HG02759 (cell line): ENCODE measurements around the gene ZMIZ2.
"Not testable (repeated sequence)": the region's sequence is repeated elsewhere in the genome, so short reads cannot be mapped to it uniquely, and the experiment has no call there.

Source experiments
- ATAC-seq: cut with Tn5 transposase; IDR thresholded peaks from one replicate; pipeline ENCODE4 v1.9.1; 2021; ENCODE audit warnings: mild to moderate bottlenecking, moderate library complexity; ENCODE audit not compliant: unreplicated experiment

ZMIZ2 gene

DNA sequence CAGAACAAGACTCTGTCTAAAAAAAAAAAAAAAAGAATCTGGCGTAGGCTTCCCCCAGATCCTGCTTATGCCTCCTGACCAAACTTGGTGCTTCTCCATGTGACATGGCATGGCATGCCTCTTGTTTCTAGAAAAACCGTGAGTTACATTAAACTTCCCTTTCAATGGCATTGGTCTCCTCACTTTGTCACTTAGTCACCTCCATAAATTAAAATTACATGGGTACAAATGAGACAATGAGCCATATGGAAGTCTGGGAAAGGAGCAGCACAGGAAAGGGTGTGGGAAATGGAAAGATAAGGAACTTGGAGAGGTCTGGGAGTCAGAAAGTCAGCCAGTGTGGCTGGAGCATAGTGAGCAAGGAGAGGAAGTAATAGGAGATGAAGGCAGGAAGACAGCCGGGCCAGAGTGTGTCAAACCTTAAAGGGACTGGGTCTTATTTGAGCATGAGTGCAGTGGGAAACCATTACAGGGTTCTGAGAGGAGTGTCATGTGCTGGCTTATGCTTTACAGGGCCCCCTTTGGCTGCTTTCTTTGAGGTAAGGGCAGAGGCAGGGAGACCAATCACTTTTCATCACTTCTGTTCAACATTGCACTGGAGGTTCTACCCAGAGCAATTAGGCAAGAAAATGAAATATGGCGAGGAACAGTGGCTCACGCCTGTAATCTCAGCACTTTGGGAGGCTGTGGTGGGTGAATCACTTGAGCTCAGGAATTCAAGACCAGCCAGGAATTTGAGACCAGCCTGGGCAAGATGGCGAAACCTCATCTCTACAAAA, 21.3 kb upstream of the ZMIZ2 start:
- ATAC-seq = no peak

DNA sequence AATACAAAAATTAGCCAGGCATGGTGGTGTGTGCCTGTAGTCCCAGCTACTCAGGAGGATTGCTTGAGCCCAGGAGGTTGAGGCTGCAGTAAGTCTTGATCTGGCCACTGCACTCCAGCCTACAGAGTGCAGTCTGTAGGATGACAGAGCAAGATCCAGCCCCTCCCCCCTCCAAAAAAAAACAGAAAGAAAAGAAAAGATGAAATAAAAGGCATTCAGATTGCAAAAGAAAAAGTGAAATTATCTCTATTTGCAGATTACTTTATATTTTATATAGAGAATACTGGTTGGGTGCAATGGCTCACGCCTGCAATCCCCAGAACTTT, 20.7 kb upstream of the ZMIZ2 start:
- no peak for ATAC-seq

DNA sequence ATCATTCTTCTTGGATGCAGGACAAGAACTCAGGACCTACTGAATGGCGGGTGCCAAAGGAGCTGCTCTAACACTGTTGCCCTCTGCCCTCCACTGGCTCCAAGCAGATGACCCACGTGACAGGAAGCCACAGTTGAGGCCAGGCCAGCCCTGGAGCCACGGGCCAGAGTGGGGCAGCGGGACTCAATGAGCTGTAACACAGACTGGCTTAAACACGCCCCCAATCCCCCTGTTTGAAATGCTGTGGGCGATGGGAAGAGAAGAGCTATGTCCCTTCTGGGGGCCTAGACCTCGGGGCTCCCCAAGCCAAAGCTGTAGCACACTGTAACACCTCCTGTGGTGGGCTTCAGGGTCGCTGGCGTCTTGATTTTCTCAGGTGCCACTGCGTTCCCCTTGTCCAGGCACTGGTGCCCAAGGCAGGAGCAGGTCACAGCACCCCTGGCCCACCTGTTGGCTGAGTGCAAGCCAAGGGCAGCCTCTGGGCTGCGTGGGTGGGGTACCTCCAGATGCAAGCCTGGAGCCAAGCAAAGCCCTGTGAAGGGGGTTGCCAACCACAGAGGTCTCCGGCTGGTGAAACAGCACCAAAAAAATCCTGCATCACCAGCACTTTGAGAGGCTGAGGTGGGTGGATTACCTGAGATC, 18.6 kb upstream of the ZMIZ2 start:
- ATAC-seq = no peak

DNA sequence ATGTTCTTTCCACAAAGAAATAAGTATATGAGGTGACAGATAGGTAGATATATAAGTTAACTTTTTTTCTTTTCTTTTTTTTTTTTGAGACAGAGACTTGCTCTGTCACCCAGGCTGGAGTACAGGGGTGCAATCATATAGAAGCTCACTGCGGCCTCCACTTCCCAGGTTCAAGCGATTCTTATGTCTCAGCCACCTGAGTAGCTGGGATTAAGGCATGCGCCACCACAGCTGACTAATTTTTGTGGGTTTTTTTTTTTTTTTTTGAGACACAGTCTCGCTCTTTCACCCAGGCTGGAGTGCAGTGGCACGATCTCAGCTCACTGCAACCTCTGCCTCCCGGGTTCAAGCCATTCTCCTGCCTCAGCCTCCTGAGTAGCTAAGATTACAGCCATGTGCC, 15.7 kb upstream of the ZMIZ2 start:
- not testable (repeated sequence) for ATAC-seq

DNA sequence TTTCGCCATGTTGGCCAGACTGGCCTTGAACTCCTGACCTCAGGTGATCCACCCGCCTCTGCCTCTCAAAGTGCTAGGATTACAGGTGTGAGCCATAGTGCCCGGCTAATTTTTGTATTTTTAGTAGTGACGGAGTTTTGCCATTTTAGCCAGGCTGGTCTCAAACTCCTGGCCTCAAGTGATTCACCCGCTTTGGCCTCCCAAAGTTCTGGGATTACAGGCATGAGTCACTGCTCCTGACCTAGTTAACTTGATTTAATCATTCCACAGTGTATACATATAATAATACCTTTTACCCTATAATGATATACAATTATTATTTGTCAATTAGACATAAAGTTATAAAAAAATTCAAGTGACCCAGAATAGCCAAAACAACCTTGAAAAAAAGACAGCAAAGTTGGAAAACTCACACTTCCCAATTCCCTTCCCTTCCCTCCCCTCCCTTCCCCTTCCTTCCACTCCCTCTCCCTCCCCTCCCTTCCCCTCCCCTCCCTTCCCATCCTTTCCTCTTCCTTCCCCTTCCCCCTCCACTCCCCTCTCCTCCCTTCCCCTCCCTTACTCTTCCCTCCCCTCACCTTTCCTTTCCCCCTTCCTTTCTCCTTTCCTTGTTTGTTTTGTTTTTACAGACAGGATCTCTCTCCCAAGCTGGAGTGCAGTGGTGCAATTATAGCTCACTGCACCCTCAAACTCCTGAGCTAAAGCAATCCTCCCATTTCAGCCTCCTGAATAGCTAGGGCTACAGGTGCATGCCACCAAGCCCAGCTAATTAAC, 14.8 kb upstream of the ZMIZ2 start:
- ATAC-seq = no peak

DNA sequence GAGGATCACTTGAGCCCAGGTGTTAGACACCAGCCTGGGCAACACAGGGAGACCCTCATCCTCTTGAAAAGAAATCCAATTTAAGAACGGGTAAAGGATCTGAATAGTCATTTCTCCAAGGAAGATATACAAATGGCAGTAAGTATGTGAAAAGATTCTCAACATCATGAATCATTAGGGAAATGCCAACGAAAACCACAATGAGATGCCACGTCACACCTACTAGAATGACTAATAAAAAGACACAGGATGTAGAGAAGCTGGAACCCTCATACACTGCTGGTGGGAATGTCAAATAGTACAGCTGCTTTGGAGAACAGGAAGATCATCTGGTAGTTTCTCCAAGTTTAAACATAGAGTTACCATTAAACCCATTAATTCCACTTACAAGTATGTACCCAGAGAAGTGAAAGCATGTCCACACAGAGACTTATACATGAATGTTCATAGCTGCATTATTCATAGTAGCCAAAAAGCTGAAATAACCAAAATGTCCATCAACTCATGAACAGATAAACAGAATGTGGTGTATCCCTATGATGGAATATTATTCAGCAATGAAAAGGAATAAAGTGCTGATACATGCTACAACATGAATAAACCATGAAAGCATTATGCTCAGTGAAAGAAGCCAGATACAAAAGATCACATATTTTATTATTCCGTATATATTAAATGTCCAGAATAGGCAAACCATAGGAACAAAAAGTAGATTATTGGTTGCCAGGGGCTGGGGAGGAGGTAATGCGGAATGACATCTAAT, 13.1 kb upstream of the ZMIZ2 start:
- ATAC-seq = no peak

DNA sequence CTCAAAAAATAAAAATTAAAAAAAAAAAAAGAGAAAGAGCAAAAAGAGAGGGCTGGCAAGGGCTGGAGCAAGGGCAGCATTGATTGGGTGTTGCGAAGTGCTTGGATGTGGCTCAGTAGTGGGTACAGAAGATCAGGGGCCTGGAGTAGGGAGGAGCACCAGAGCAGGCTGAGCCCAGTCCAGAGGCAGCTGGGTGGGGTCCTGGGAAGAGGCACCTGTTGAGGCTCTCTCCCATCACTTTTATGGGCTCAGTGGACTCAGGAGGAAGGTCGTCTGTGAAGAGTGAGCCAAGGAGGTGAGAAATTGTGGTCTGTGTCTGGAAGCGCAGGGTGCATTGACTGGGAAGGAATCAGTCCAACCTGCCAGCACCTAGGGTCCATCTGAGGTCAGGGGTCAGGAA, 11.8 kb upstream of the ZMIZ2 start:
- no peak for ATAC-seq

DNA sequence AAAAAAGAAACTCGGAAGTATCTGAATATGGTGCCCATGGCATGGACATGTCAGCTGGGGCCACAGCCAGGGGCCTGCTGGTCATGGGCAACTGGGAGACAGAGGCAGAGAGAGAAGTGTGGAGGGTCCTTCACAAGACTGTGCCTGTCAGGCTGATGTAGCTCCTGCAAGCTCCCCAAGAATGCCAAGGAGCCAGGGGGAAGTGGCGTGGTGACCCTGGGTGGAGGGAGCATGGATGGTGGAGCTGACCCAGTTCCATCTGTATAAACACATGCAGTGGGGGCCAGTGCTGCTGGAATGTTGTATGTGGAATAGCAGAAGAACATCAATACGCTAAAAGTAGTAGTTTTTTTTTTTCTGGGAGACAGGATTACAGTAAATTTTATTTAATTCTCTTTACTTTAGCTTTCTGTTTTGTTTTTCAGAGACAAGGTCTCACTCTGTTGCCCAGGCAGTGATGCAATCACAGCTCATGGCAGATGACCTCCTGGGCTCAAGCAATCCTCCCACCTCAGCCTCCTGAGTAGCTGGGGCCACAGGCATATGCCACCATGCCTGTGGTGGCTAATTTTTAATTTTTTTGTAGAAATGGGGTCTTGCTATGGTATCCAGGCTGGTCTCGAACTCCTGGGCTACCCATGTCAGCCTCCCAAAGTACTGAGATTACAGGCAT, 10.5 kb upstream of the ZMIZ2 start:
- ATAC-seq = no peak

DNA sequence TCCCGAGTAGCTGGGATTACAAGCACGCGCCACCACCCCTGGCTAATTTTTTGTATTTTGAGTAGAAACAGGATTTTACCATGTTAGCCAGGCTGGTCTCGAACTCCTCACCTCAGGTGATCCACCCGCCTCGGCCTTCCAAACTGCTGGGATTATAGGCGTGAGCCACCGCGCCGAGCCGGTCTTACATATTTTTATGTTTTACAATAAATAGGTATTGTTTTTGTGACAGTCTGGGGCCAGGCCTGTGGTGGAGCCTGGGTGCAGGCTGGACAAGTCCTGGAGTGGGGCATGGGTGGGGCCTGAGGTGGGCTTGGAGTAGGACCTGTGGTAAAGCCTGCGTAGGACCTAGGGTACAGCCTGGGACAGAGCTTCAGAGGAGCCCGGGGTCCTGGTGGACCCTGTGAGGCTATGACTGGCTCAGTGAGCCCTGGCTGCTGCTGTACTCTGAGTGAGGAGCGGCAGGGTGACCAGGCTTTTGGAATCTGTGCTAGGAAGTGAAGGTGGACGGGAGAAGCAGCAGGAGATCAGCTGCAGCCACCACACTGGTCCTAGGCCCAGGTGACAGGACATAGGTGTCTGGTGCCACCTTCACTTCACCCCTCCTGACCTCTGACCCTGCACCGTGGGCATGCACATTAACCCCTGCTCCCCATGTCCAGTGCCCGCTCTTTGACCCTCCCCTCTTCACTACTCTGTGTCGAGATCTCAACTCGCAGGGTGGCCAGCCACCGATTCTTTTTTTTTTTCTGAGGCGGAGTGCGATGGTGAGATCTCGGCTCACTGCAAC, 9.6 kb upstream of the ZMIZ2 start:
- no peak for ATAC-seq

DNA sequence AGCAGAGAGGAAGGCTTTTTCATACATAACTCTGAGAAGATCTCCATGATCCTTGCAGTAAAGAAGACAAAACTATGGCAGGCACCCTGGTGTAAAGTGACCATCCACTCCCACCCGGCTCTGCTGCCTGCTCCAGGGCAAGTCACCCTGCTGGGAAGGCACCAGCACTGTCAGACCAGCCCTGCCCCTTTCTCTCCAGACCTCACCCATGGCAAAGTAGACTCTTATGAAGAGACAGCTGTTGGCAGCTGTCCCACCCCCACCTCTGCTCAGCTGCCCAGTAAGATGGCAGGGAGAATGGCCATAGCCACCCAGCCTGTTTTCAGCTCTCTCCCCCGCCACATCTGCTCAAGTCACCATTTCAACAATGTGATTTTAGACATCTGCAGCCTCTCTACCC, 8.6 kb upstream of the ZMIZ2 start:
- ATAC-seq = no peak

DNA sequence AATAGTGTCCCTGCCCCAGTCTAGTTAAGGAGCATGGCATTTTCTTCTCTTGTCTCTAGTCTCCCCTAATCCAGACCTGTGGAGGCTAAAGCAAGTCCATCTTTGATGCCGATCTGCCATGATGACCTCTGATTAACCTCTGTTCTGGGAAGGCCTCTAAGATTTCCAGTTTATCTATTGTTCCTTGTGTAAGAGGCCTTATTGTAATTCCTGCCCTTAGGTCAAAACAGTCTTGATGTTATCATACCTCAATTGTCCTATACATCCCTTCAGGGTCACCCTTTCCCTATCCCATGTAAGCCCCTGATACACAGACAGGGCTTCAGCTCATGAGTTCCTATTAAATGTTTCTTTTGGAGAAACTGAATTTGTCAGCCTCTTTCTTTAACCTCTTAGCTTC, 4.9 kb upstream of the ZMIZ2 start:
- ATAC-seq = no peak

DNA sequence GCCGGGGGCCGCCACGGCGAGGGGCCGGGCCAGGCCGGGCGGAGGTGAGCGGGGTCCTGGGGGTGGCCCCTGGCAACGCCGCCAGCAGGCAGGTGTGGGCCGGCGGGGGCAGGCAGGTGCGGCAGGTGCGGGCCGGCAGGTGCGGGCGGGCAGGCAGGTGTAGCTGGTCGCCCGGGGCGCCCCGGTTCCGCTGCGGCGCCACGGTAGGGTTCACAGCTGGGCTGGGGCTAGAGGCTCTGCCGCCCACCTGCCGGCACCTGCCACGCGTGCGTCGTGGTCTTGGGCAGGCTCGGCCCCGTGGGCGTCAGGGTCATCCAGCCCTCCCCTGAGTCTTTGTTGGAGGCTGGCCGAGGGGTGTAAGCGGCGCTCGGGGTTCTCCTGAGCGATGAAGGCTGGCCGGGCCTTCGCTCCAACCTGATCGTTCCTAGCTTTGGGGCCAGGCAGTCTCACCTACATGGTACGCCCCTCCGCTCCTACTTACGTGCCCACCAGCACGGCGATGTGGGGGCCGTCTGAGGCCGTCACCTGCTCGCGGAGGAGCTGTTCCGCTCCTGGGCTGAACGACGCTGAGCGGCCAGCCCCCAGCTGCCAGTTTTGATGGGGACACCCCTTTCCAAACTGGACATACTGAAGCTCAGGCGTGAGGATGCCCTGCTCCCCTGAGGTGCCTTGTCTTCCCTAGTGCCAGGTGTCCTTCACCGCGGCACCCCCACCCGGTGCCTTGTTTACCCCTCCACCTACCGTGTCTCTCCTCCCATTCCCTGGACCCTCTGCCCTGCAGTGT, 493 bp downstream of the ZMIZ2 start:
- ATAC-seq = peak; percentile 19

DNA sequence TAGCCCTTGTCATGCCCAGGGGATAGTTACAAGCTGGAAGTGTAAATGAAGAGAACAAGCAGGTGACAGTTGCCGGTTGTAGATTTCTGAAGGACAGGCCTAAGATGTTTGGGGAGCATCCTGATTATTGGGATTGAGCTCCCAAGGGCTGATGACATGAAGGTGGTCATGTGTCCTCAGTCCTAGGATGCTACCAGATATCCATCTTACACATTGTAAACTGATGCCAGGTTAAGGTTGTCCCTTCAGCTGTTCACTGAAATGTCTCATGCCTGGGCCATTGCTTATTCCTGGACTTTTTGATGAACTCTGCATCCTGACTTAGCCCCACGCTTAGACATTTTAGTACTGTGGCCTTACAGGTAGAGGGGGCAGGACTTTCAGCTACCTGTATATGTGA, 1.3 kb downstream of the ZMIZ2 start:
- ATAC-seq = no peak

DNA sequence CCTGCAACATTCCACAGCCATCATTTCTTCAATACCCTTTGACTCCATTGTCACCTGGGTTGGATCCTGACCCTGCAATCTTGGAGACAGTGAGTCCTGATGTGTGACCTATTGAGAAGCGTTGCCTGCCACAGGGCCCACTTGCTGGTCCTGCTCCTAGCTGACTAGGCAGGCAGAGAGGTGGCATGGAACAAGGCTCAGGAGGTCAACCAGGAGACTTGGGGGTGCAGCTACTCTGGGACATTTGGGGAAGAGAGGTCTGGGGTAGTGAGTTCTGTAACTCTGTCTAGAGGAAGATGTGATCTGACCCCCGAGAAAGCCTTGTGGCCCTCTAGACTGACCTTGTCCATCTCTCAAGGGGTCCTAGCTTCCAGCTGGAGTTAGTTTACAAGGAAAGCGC, 1.8 kb downstream of the ZMIZ2 start:
- no peak for ATAC-seq

DNA sequence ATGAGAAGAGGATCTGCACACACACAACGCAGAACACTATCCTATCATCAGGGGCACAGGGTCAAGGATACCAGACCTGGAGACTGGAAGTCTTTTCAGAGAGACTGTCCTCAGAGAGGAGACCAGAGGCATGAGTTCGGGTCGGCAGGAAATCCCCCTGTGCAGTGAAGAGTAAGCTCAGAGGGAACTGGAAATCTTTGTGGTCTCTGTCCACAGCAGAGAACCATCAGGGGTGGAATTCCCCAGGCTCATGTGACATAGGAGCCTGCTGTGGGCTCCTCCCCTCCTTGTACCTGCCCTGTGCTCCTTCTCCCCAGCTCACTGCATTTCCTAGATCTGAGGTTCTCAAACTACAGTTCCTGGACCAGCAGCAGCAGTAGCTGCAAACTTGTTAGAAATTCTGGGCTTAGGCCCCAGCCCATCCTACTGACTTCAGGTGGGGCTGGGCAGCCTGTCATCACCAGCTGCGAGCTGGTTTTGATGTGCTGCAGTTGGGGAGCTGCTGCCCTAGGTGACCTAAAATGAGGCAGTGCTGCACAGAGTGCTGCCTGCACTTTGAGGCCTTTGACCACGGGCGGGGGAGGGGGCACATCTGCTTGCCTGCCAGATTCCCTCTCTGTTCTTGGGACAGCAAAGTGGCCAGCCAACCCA, 2.4 kb downstream of the ZMIZ2 start:
- ATAC-seq = peak; percentile 59

DNA sequence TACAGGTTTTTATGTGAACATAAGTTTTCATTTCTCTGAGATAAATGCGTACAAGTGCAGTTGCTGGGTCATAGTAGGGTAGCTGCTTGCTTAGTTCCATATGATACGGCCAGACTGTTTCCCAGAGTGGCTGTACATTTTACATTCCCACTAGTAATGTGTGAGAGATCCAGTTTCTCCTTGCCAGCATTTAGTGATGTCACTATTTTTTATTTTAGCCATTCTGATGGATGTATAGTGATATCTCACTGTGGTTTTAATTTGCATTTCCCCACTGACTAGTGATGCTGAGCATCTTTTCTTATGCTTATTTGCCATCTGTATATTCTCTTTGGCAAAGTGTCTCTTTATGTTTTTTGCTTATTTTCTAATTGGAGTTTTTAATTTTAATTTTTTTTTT, 4.2 kb downstream of the ZMIZ2 start:
- ATAC-seq = no peak

DNA sequence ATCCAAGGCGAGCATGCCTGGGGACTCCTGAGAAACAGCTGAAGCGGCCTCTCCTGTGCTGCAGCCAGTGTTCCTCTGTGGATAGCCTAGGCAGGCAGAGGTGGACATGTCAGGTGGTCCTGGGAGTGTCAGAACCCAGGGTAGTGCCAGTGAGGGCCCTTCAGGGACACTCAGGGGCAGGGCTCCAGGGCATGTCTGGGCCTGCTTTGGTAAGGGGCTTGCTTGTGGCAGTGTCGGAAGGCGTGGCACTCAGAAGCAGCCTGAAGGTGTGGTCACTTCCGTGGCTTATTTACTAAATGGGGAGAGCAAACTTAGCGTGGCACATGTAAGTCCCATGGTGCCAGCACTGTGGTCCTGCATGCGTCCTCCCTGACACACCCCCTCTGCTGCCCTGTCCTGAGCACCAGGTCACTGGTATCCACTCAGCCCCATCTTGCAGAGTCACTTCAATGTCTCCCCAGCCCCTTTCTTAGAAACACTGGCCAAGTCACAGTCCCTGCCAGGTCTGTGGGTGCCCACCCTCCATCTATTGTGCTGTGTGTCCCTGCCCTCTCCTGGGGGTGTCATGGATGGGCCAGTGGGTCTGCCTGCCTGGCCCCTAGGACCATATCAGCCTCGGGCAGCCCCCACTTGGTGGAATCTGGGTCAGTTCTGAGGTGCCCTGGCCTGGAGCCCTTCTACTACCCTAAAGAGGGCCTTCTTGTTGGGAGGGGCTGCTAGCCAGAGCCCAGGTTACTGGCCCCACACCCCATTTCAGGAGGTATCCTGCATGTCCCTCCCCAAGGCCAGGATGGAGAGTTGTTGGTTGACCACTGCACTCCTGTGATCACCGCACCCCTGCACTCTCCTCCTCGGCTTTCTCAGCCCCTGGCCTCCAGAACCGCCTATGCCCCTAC, 6.4 kb downstream of the ZMIZ2 start:
- ATAC-seq = no peak
